ENCODE results near the gene EDC3.

GRCh38 chr15:74618841-74619596 is 76.8 kb downstream of the EDC3 start:
- TF ChIP-seq CTCF (IDR thresholded peaks at IDR 0.05) = no peak
- no peak for TF ChIP-seq POLR2A (IDR thresholded peaks at IDR 0.05)
